Measurements from ENCODE around the gene HPCAL1. TPM values are rescaled to one million over a fixed set of nuclear protein-coding genes. Genes with fewer than 3 reads are reported as not detected.

The HPCAL1 gene
- total RNA-seq, 4 donors from 2014 or later: 18.6 to 59.5 (median 37.1) TPM

GRCh38 chr2:10362898-10363454, 60.3 kb downstream of the HPCAL1 start:
- TF ChIP-seq CTCF (IDR thresholded peaks at IDR 0.05; ENCODE audit: low read depth): no peak

- TF ChIP-seq CTCF (IDR thresholded peaks at IDR 0.05; ENCODE audit: low read depth): no peak
Measured at GRCh38 chr2:10363861-10364610, 61.3 kb downstream of the HPCAL1 start.

- no peak for TF ChIP-seq CTCF (IDR thresholded peaks at IDR 0.05; ENCODE audit: low read depth)
Measured at GRCh38 chr2:10365412-10365811, 62.7 kb downstream of the HPCAL1 start.

GRCh38 chr2:10366601-10367270, 64.0 kb downstream of the HPCAL1 start:
- TF ChIP-seq CTCF (IDR thresholded peaks at IDR 0.05; ENCODE audit: low read depth): no peak

- TF ChIP-seq CTCF (IDR thresholded peaks at IDR 0.05; ENCODE audit: low read depth): no peak
Measured at GRCh38 chr2:10367472-10368439, 65.1 kb downstream of the HPCAL1 start.

- no peak for TF ChIP-seq CTCF (IDR thresholded peaks at IDR 0.05; ENCODE audit: low read depth)
Measured at GRCh38 chr2:10368491-10369231, 66.0 kb downstream of the HPCAL1 start.

Data from subcutaneous adipose tissue (tissue), 4 donors.